ENCODE results near the gene ZBTB21.

ZBTB21 gene

DNA sequence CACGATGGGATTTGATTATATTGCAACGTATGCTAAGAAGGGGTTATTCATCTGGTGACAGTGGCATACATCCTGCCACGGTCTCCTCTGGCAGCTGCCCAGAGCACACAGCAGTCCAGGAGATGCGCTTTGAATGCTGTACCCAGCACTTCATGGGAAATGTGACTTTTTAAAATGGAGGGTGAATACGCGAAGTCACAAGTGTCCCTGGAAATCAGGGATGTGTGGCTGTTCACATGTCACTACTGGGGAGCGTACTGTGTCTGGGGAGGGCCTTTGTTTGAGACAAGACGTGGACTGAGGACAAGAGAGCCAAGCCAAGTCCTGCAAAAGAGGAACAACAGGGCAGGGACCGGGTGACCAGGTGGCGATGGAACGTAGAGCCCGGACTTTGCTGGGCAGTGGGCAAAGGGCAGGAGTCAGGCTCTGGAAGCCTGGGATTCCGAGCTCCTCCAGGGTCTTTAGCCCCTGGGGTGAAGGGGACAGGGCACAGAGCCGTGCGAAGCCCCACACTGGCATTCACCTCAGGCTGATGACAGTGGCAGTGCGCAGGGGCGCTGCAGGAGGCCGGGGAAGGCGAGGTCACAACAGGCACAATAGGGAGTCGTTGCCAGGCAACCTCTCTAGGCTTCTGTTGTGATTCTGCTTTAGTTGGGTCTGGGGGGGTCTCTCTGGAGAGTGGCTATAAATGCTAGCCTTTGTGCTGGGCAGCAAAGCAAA, 11.4 kb upstream of the ZBTB21 start:
- peak in 10 of 56 donors; percentile 5 to 52 (median 19) for DNase-seq

DNA sequence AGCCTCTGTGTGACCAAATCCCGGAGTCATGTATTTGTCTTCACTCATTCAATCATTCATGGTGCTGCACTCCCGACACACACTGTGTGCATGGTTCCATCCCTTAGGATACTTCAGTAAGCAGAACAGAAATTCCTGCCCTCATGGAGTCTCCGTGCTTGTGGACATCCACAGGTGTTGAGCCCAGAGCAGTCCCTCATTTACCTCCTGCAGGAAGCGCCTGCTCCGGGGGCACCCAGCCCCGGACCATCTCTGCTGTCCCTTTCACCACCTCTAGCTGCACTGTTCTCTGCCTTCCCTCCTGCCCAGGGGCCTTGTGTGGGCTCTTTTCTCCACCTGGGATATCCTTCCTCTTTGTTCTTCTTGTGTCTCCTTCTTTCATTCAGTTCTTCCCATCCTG, 9.5 kb upstream of the ZBTB21 start:
- DNase-seq = no peak

DNA sequence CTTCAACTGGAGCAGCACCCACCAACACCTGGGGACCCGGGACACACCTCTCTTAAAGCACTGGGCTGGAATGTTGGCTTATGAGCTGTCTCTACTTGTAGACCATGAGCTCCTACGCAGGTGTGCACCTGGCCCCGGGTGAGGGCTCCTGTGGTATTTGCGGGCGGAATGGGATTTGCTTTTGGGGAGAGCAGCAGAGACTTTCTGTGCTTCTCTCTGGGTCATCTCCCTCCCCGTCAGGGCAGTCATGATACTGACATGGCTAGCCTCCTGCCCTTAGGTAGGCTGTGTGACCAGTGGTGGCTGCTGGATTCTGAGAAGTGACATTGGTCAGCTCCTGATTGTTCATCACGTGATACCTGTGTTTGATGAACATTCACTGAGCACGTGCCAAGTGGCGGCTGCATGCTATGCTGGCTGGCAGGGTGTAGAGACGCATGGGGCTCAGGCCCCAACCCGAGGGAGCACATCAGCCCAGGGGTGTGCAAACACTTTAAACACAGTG, 9.0 kb upstream of the ZBTB21 start:
- no peak for DNase-seq

DNA sequence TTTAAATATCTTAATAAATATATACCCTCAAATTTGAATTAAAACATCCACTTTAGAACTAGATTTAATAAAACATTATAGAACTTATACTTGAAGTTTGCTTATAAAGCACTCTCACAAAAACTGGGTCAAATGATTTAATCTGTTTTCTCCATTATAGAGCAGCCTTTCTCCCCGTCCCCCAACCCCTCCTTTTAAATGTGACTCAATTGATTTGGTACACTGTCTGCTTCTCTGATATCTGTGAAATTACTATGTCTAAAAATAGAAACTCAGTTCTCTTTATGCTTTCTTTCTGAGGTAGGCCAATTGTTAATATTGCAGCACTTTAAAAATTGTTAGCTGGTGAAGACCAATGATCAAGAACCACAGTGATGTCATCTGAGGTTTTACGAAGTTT, 6.9 kb upstream of the ZBTB21 start:
- no peak for DNase-seq

DNA sequence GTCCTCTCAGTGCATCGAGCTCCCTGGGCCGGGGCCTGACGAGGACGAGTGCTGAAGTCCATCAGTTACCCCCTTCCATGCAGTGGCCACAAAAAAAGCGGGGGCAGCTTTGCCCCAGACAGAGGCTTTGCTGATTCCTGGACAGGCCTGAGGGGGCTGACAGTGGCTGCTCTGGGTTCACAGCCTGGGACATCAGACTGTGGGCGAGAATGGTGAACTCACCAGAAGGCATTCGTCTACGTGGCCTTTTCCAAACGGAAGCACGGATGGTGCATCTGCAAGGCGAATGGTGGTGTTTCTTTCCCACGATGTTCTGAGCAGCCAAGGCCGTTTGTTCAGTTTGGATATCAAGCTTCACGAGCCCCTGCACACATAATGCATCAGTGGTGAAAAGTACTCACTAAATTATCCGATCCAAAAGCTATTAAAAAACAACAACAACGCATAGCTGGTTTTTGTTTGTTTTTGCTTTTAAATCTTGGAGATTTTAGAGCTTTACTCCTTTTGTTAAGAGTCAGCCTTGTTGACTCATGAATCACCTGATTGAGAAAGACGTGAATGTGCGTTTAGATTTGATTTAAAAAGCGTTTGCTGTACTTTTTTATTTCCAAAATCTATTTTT, 6.3 kb upstream of the ZBTB21 start:
- DNase-seq = no peak

DNA sequence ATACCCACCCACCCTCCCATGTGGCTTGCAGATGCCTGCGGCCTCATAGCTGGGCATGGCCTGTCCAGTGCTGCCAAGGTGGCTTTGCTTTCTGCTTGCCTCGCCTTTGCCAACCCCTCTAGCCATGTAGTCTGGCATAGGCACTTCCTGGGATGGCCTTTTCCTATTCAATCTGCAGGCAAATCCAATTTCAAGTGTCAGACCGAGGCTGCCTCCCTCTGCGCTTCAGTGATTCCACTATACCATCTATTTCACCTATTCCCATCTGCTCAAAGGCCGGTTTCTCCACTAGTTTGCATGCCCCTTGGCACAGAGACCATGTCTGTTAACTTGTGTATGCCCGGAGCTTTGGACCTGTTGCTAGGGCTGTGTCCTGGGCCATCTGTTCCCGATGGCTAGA, 3.8 kb upstream of the ZBTB21 start:
- DNase-seq = no peak

DNA sequence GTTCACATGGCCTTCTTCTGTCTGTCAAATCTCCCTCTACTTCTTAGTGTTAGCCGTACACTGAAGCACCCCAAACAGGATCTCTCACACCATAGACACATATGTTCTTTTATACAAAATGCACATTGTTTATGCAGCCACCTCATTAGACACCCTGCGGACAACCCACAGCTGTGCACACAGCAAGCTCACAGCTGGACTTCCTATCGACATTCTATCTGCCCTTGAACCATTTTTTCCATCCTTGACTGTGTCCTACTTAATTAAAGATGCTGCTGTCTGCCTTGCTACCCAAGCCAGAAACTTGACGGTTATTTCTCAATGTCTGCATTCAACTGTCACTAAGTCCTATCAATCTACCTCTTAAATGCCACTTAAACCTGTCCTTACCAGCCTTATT, 3.2 kb upstream of the ZBTB21 start:
- DNase-seq = no peak

DNA sequence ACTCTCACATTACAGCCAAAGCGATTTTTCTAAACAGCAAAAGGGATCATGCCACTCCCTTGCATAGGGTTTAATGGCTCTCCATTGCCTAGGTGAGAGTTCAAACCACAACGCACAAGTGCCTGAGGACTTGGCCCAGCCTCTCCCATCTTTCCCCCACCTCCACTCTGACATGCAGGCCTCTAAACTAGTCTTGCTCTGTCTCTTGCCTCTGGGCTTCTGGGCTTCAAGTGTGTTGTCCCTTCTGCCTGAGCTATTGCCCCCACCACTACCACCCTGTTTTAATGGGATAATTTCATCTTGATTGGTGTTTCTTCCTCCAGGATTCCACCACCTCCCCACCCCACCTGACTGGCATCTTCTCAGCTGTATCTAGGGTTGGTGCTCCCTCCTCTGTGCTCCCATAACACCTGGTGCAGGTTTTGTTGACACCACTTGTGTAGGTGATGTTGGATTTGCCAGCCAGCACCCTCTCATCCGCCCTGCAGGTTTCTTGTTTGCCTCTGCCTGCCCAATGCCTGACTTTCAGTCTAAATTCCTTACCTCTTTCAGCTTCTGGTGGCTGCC, 2.7 kb upstream of the ZBTB21 start:
- DNase-seq = no peak

DNA sequence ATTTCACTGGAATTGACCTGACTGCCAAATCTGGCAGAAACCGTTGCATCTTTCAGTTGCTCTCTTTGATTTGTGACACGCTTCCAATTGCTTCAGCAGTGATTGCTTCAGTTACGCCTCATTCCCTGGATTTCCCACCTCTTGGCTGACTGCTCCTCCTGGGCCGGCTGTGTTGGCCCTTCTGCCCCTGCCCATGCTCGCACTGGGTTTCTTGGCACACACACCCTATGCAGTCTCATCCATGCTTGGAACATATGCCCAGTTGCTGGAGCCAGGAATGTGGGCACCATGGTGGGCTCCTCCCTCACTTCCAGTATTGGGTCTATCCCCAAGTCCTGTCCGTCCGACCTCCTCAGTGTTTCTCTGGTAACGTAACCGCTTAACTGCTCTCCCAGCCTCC, 2.2 kb upstream of the ZBTB21 start:
- DNase-seq = no peak

DNA sequence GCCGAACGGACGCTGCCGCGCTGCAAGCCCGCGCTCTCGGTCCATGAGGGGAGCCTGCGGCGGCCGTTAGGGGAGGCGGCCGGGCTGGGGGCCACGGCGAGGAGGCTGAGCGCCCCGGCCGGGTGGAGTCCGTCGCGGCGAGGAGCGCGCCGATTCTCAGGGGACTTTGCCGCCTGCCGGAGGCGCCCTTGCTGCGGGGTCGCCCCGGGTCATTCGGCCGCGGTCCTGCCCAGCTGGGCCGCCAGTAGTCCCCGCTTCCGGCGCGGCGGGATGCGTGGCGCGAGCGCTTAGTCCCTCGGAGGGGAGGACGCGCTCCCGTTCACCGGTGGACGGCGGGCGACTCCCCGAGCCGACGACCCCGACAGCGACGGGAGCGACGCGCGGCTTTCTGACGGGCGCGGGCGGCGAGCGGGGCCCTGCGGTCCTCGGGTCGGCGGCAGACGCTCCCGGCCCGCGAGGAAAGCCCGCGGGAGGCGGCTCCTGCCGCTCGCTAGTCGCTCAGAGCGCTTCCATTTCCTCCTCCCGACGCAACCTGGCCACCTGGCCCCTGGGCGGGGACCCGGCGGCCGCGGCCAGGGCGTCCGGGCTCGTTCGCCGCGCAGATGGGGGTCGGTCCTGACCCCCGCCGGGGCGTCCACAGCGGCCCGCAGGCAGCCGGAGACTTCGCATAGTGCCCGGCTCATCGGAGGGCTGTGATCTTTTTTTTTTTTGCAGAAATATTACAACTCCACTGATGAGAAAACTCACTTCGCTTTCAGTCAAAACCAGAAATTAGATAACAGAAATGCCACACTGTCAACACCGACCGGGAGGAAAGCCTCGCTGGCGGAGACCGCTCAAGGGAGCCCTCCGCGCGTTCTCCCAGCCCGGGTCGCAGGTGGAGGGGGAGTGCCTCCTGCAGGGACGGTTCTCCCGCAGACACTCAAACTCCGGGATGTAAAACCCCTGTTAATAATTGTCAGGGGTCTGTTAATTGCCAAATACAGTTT, 641 bp upstream of the ZBTB21 start:
- peak in 9 of 56 donors; percentile 34 to 75 (median 59) for DNase-seq

DNA sequence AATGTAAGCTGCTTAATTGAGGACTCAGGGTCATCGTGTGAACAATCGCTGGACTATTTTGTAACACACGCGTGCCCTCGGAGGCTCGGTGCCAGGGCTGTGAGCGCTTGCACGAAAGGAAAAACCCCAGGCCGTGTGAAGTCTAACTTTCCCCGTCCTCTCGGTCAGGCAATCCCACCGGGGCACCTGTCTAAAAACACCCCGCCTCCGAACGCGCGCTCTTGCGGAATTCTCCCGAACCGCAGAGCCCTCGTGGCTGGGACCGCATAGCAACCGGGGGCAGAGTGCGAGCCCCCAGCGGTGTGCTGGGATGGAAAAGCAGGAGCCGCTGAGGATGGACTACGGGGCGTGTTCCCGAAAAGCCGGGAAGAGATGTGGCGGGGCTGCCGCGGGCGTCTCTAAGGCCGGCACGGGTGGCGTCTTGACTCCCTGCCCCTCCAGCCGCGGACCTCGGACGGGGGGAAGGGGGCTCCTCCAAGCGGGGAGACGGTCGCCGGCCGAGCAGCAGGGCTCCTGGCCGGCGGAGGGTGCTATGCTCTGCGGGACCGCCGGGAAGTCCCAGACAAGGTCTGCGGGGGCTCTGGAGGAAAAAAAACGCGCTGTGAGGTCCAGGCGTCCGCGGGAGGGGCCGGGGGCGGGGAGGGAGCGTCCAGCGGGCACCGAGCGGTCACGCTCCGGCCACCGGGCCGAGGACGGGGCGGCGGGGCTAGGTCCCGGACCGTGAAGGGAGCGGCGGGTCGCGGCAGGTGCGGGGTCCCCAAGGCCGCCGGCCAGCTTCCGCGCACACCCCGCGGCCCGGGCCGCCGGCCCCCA, 936 bp downstream of the ZBTB21 start:
- DNase-seq = peak in 34 of 56 donors; percentile 23 to 74 (median 55)

DNA sequence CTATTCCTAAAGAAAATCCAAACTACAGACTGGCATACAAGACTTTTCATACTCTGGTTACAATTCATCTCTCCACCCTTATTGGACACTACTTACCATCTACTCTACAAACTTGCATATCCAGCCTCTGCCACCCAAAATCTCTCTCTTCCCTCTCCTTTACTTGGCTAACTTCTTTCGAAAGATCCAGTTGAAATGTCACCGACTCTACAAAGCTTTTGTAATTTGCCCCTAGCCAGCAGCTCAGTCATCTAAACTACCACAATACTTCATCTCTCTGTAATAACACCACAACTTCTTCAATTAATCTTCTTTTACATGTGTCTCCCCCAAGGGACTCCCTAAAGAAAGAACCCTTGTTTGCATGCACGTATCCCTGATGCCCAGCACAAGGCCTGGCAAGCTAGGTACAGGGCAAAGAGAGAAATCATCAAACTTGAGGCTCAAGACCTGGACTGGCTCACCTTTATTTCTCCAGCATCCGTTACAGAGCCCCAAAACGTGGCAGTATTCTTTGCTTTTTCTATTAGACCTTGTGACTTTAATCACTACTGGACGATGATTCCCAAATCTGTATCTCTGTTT, 2.7 kb downstream of the ZBTB21 start:
- DNase-seq = no peak

DNA sequence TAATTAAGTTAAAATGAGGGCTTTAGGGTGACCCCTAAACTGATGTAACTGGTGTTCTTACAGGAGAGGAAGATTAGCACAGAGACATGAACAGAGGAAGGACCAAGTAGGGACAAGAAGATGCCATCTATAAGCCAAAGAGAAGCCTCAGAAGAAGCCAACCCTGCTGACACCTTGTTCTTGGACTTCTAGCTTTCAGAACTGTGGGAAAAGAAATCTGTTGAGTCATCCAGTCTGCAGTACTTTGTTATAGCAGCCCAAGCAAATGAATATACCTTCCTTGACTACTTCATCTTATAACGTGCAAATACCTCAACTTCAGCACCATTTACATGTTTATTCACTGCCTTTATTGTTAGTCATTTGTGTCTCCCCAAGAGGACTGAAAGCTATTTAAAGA, 3.4 kb downstream of the ZBTB21 start:
- DNase-seq = no peak

DNA sequence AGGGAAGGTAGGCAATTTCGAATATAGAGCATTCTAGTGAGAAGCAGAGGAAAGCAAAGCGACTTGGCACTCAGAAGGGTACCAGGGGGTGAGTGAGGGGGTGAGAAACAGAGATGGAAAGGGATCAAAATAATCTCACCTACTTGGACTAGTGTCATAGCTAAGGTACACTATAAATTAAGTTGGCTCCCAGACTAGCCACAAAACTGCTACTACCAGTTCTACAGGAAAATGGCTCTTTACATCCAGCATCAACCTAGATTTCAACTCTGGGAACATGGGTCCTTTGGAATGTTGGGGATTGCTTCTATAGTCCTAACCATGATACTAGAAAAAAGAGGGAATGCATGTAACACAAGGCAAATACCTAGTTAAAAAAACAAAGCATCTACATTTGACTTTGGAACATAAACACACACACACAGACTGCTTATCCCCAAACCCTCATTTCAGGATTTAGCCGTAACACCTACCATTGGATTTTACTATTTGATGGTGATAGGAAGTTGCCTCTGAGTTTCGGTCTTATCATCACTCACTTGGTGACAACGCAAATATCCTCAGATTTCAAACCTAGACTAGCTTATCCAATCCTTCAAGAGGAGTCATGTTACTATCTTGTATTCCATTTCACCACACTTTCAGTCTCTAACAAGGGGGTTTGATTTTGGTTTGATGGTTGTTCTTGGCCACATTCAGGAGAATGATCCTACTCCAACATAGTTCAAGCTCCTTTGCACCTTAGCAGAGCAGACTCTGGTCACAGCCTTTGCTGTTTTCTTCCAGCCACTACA, 5.6 kb downstream of the ZBTB21 start:
- no peak for DNase-seq

DNA sequence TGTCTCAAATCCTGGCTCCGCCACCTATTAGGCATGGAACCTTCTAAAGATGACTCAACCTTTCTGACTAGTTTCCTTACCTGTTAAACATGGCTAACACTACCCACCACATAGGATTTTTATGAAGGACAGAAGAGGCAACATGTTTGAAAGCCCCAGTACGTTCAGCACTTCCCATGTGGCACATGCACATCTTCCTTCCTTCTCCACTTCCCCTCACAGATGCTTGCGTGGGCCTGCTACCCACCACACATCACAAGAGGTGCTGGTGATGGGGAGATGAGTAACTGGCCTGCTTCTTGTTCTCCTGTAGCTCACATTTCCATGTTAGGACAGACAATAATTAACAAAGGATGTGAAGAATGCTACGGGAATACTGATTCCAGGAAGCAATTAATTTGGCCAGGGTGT, 7.1 kb downstream of the ZBTB21 start:
- DNase-seq = no peak

DNA sequence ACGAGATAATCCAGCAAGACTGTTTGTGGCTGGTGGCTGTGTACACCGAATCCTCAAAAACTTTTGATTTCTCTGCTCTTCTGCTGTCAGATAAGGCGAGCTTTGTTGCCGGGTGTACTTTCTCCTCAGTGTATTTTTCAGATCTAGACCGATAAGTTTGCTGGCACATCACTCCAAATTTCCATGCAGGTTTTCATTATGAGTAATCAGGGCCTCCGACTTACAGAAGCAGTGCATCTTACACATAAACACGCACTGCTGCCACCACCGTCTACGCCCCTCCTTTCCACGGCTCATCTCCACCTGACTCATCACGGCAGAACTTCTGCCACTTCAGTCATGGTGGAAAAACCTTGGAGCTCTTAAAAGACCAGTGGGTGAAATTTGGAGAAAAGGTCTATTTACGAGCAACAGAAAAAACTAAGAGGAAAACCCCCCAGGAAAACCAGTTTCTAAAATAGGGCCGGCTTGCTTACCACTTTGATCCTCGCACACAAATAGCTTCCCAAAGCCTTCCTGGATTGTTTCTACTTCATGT, 7.7 kb downstream of the ZBTB21 start:
- peak in 19 of 56 donors; percentile 13 to 66 (median 30) for DNase-seq

DNA sequence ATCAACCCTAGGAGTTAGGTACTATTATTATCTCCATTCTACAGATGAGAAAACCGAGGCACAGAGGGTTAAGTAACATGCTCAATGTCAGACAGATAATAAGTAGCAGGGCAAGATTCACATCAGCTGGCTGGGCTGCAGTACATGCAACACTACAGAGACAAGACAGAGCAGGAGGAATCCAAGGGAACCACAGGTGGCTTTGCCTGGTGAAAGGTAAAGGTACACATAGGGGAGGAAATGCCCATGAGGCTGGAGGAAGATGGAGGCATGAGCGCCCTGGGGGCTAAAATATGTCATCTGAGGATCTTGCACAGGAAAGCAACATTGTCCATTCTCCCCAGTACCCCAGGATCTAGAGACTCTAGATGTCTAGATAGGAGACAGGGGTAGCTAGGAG, 8.4 kb downstream of the ZBTB21 start:
- no peak for DNase-seq

DNA sequence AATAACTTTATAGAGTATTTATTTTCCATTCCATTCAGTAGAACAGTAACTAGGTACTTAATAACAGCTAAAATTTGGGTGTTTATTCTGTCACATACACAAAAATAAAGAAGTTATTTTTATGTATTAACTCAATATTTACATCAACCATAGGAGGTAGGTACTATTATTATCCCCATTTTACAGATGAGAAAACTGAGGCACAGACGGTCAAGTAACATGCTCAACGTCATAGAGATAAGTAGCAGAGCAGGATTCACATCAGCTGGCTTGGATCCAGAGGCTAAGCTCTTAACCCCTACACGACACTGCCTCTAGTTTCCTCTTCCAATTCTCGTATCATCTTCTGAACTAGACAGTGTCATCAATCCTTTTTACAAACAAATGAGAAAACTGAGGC, 9.3 kb downstream of the ZBTB21 start:
- no peak for DNase-seq

DNA sequence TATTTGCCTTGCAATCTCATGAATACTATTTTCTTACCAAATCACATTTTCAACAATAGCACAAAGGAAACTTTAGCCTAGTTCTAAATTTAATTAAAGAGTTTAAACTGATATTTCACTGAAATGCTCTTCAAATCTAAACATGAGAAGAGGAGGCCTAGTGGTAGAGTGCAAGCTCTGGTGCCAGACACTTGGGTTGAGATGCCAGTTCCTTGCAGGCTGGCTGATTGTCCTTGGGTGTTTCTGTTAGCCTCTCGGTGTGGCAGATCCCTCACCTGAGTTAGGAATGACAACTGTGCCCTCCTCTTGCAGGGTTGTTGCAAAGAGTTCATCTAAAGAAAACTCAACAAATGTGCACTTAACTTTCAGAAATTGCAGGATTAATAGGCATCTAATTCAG, 12.5 kb downstream of the ZBTB21 start:
- DNase-seq = no peak
